GM19324 (cell line): Measurements from ENCODE around the gene LCN12.

Source experiments
- ATAC-seq: cut with Tn5 transposase; IDR thresholded peaks from one replicate; pipeline ENCODE4 v1.9.1; 2021; ENCODE audit warnings: mild to moderate bottlenecking, moderate library complexity; ENCODE audit not compliant: unreplicated experiment, low FRiP score

The LCN12 gene

GRCh38 chr9:136956604-136957003, 4.5 kb downstream of the LCN12 start:
- ATAC-seq, result no peak

GRCh38 chr9:136957461-136957860, 5.4 kb downstream of the LCN12 start:
- no peak for ATAC-seq

GRCh38 chr9:136957901-136958300, 5.8 kb downstream of the LCN12 start:
- no peak for ATAC-seq

GRCh38 chr9:136958473-136958872, 6.4 kb downstream of the LCN12 start:
- no peak for ATAC-seq

- no peak for ATAC-seq
These were observed 7.1 kb downstream of the LCN12 start for GRCh38 chr9:136958898-136959850.

GRCh38 chr9:136960212-136960937, 8.3 kb downstream of the LCN12 start:
- ATAC-seq, result no peak

GRCh38 chr9:136960938-136961275, 8.8 kb downstream of the LCN12 start:
- no peak for ATAC-seq

GRCh38 chr9:136961279-136962065, 9.4 kb downstream of the LCN12 start:
- no peak for ATAC-seq

GRCh38 chr9:136962163-136962562, 10.1 kb downstream of the LCN12 start:
- ATAC-seq, result no peak

- ATAC-seq, result no peak
These were observed 10.7 kb downstream of the LCN12 start for GRCh38 chr9:136962701-136963248.

- no peak for ATAC-seq
These were observed 11.3 kb downstream of the LCN12 start for GRCh38 chr9:136963341-136963740.

GRCh38 chr9:136963751-136964150, 11.7 kb downstream of the LCN12 start:
- ATAC-seq, result no peak

GRCh38 chr9:136964171-136964689, 12.2 kb downstream of the LCN12 start:
- no peak for ATAC-seq

- ATAC-seq, result no peak
These were observed 12.9 kb downstream of the LCN12 start for GRCh38 chr9:136964833-136965422.

- ATAC-seq, result no peak
These were observed 13.9 kb downstream of the LCN12 start for GRCh38 chr9:136965771-136966484.

- no peak for ATAC-seq
These were observed 16.5 kb downstream of the LCN12 start for GRCh38 chr9:136968333-136969127.

GRCh38 chr9:136969150-136969549, 17.1 kb downstream of the LCN12 start:
- no peak for ATAC-seq

GRCh38 chr9:136969774-136970173, 17.7 kb downstream of the LCN12 start:
- no peak for ATAC-seq

- ATAC-seq, result no peak
These were observed 18.3 kb downstream of the LCN12 start for GRCh38 chr9:136970361-136970760.
